SK-N-MC (cell line): ENCODE measurements around the gene RPL10A.

Experiments used
- EZH2 ChIP-seq: fragments of 200-600 bp; sonication (generic); IDR thresholded peaks from one replicate; pipeline ENCODE4 v1.6.1; 2017; ENCODE audit warnings: antibody characterized with exemption
- POLR2AphosphoS5 ChIP-seq: IDR thresholded peaks from 2 replicates; pipeline ENCODE4 v1.6.1; 2012; ENCODE audit warnings: mild to moderate bottlenecking, low read depth, low read length, borderline replicate concordance

DNA sequence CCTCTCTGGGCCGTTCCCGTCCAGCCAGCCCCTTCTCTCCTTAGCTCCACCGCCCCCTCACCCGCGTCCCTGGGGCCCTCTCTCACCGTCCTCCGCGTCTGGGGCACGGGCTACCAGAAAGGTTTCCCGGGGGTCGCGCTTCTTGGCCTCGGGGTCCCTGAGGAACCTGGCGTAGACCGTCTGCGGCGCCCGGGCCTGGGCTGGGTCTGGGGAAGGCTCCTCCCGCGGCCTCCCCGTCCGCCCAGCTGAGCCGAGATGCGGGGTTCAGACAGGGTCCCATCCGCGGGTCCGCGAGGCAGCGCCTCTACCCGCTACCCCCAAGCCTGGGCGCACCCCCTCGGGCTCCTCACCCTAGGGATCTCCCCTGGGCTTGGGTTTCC lies 43.4 kb downstream of the RPL10A start:
- TF ChIP-seq EZH2 (no peak), POLR2AphosphoS5 (no peak)
